ENCODE results near the gene ARHGAP23.

ARHGAP23 gene

GRCh38 chr17:38554430-38555350, 126.4 kb downstream of the ARHGAP23 start:
- DNase-seq: no peak

- DNase-seq: no peak
These were observed 128.0 kb downstream of the ARHGAP23 start for GRCh38 chr17:38556239-38556638.

DNA sequence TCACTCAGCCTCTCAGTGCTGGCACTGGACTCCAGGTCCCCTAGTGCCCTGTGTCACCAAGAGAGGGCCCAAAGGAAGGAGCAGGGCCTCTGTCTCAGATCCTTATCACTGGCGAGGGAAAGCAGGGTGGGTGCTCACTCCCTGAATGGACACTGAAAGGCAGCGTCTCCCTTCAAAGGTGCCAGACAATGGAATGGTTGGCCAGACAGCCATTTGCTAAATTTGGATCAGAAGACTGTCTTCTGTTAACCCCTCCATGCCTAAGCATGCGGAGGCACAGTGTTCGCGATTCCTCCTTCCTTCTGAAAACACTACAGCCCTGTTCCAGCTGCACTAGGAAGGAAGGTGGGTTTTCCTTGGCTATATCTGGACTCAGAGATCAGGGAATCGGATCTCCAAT, 129.1 kb downstream of the ARHGAP23 start:
- DNase-seq: no peak

DNA sequence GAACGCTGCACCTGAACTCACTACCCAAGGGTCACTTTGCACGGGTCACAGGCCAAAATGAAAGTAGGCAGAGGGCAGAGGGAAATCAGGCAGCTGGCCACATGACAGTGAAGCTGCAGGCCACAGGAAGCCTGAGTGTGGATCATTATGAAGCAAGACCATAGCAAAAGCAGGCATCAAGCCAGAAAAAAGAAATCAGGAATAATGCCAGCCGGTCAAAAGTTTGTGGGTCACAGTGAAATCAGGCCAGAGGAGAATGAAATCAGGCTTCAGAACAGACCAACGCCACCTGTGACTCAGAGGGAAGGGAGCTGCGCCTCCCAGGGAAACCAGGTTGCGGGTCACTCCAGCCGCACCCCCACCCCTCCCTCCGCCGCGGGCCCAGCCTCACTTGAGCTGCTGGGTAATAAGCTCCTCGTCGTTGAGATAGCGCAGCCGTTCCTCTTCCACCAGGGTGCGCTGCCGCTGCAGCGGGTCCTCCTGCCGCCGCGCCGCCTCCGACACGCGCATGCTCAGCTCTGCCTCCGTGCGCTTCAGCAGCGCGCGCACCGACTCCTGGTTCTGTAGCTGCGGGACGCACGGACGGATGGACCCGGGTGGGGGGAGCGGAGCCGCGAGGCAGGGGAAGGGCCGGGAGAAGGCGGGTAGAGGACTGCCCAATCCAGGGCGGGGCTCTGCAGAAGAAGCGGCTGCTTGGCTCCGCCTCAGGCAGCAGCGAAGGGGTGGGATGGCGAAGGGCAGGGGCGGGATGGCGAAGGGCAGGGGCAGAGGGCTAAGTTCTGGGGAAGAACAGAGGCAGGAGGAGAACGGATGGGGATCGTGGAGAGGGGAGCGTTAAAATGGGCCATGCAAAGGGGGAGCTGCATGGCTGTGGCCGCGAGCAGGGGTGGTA, 129.8 kb downstream of the ARHGAP23 start:
- DNase-seq: peak; percentile 88

GRCh38 chr17:38558728-38559050, 130.4 kb downstream of the ARHGAP23 start:
- no peak for DNase-seq

- peak; percentile 88 for DNase-seq
These were observed 131.0 kb downstream of the ARHGAP23 start for GRCh38 chr17:38559051-38559879.

DNA sequence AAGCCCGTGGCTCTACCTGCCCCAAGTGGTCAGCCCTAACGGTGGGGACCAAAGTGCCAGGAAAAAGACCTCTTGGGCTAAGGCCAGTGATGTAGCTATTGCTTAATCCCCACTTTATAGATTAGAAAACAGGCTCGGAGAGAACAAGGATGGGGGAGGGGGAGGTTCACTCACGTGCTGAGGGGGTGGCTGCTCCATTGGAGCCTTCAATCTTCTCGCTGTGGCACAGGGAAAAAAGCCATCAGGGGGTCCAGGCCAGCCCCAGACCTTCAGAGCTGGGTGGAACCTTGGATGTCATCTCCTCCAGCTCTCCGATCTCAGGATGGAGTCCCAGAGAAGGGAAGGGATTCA, 131.6 kb downstream of the ARHGAP23 start:
- no peak for DNase-seq

GRCh38 chr17:38560503-38561318, 132.4 kb downstream of the ARHGAP23 start:
- DNase-seq: no peak

- no peak for DNase-seq
These were observed 133.4 kb downstream of the ARHGAP23 start for GRCh38 chr17:38561416-38562214.

Data from NK-92 treated with Interleukin-12 subunit alpha and Interleukin-12 subunit beta, amount 100 ng/mL, for 24 hours (cell line).